ENCODE results near the gene ADPRHL1.

- no peak for TF ChIP-seq YY1 (IDR thresholded peaks at IDR 0.05; ENCODE audit: low read depth)
- TF ChIP-seq RAD21 (IDR thresholded peaks at IDR 0.05; ENCODE audit: low read depth) = no peak
- TF ChIP-seq CEBPB (IDR thresholded peaks at IDR 0.05) = peak; percentile 84
- TF ChIP-seq TAF1 (IDR thresholded peaks at IDR 0.05; ENCODE audit: low read depth) = no peak
- no peak for TF ChIP-seq CREB1 (IDR thresholded peaks at IDR 0.05; ENCODE audit: low read depth)
- TF ChIP-seq, protein P1, sequence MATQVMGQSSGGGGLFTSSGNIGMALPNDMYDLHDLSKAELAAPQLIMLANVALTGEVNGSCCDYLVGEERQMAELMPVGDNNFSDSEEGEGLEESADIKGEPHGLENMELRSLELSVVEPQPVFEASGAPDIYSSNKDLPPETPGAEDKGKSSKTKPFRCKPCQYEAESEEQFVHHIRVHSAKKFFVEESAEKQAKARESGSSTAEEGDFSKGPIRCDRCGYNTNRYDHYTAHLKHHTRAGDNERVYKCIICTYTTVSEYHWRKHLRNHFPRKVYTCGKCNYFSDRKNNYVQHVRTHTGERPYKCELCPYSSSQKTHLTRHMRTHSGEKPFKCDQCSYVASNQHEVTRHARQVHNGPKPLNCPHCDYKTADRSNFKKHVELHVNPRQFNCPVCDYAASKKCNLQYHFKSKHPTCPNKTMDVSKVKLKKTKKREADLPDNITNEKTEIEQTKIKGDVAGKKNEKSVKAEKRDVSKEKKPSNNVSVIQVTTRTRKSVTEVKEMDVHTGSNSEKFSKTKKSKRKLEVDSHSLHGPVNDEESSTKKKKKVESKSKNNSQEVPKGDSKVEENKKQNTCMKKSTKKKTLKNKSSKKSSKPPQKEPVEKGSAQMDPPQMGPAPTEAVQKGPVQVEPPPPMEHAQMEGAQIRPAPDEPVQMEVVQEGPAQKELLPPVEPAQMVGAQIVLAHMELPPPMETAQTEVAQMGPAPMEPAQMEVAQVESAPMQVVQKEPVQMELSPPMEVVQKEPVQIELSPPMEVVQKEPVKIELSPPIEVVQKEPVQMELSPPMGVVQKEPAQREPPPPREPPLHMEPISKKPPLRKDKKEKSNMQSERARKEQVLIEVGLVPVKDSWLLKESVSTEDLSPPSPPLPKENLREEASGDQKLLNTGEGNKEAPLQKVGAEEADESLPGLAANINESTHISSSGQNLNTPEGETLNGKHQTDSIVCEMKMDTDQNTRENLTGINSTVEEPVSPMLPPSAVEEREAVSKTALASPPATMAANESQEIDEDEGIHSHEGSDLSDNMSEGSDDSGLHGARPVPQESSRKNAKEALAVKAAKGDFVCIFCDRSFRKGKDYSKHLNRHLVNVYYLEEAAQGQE (IDR thresholded peaks at IDR 0.05; ENCODE audit: low read depth) = no peak
- TF ChIP-seq TEAD4 (IDR thresholded peaks at IDR 0.05) = peak; percentile 61; the same call in 1 of the 2 replicates
These were observed 40.1 kb upstream of the ADPRHL1 start for GRCh38 chr13:113493315-113493951.
